OCI-LY1 (cell line): ENCODE data around the gene ZNF350.
"Not testable (repeated sequence)": the region's sequence is repeated elsewhere in the genome, so short reads cannot be mapped to it uniquely, and the experiment has no call there.

ENCODE experiments used
- H2AFZ ChIP-seq: fragments of 200-600 bp; sonication (generic), shearing (Covaris generic); 2 replicates; pipeline ENCODE4 v1.6.0; 2014; ENCODE audit warnings: antibody characterized with exemption, mild to moderate bottlenecking, low read length
- H3F3A ChIP-seq: fragments of 200-600 bp; sonication (generic), shearing (Covaris generic); 2 replicates; pipeline ENCODE4 v1.6.0; 2014; ENCODE audit warnings: mild to moderate bottlenecking, antibody characterized with exemption, low read length, moderate library complexity; ENCODE audit not compliant: insufficient read depth
- H3K27ac ChIP-seq: fragments of 200-600 bp; sonication (generic); 2 replicates; pipeline ENCODE4 v1.5.1; 2014; ENCODE audit warnings: low read length, mixed run types, mild to moderate bottlenecking, low read depth; ENCODE audit not compliant: poor library complexity, severe bottlenecking
- H3K27me3 ChIP-seq: fragments of 200-600 bp; sonication (generic); 2 replicates; pipeline ENCODE4 v1.6.0; 2014; ENCODE audit warnings: antibody characterized with exemption, mild to moderate bottlenecking, low read length, moderate library complexity; ENCODE audit not compliant: insufficient read depth
- H3K36me3 ChIP-seq: fragments of 200-600 bp; sonication (generic); 2 replicates; pipeline ENCODE4 v1.6.1; 2014; ENCODE audit warnings: mild to moderate bottlenecking, antibody characterized with exemption, low read length, moderate library complexity, mixed read lengths; ENCODE audit not compliant: insufficient read depth
- H3K4me1 ChIP-seq: fragments of 200-600 bp; sonication (generic); 2 replicates; pipeline ENCODE4 v1.5.1; 2014; ENCODE audit warnings: mild to moderate bottlenecking, low read length, moderate library complexity; ENCODE audit not compliant: insufficient read depth, severe bottlenecking
- H3K4me2 ChIP-seq: fragments of 200-600 bp; sonication (generic), shearing (Covaris generic); 2 replicates; pipeline ENCODE4 v1.6.1; 2014; ENCODE audit warnings: low read length
- H3K4me3 ChIP-seq: fragments of 200-600 bp; sonication (generic); 2 replicates; pipeline ENCODE4 v1.5.1; 2014; ENCODE audit warnings: low read length, low read depth, mild to moderate bottlenecking, mixed read lengths; ENCODE audit not compliant: poor library complexity, severe bottlenecking
- H3K79me2 ChIP-seq: fragments of 200-600 bp; shearing (Covaris generic); 2 replicates; pipeline ENCODE4 v1.6.1; 2016; ENCODE audit warnings: mixed run types, low read length, mixed read lengths; ENCODE audit not compliant: insufficient read depth
- H3K9ac ChIP-seq: fragments of 200-600 bp; sonication (generic), shearing (Covaris generic); 2 replicates; pipeline ENCODE4 v1.6.1; 2014; ENCODE audit warnings: mild to moderate bottlenecking, low read length, mixed read lengths
- H3K9me2 ChIP-seq: fragments of 200-600 bp; sonication (generic), shearing (Covaris generic); 2 replicates; pipeline ENCODE4 v1.6.1; 2014; ENCODE audit warnings: low read depth, mild to moderate bottlenecking, low read length, mixed read lengths
- H3K9me3 ChIP-seq: fragments of 200-600 bp; shearing (Covaris generic); 2 replicates; pipeline ENCODE4 v1.6.1; 2014; ENCODE audit warnings: low read length, mixed read lengths
- H4K20me1 ChIP-seq: fragments of 200-600 bp; sonication (generic), shearing (Covaris generic); 2 replicates; pipeline ENCODE4 v1.6.0; 2016; ENCODE audit warnings: mild to moderate bottlenecking, low read length; ENCODE audit not compliant: insufficient read depth
- EZH2 ChIP-seq: fragments of 200-600 bp; sonication (generic), shearing (Covaris generic); IDR thresholded peaks from 2 replicates; pipeline ENCODE4 v1.8.0; 2017; ENCODE audit warnings: borderline replicate concordance, mixed run types, mild to moderate bottlenecking, antibody characterized with exemption, low read length, moderate library complexity, mixed read lengths
- TF ChIP-seq, protein P1 (sequence below): fragments of 200-600 bp; sonication (generic), shearing (Covaris generic); IDR thresholded peaks from 2 replicates; pipeline ENCODE4 v1.5.1; 2017; ENCODE audit warnings: mild to moderate bottlenecking, antibody characterized with exemption, low read length, moderate library complexity, mixed read lengths

The ZNF350 gene

DNA sequence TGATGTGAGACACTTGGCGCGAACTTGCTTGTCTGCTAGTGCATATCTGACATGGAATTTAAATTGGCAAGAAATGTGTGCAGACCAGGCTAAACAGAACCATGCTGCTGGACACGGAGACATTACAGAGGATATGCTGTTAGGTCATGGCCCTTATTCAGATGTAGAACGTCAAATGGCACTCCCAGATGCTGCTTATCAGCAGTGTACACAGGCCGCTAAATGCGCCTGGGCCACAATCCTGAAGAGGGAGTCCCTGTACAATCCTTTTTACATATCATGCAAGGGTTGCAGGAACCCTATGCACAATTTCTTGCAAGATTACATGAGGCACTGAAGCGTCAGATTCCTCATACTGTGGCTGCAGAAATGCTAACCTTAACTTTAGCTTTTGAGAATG, 9.3 kb downstream of the ZNF350 start:
- H4K20me1 ChIP-seq, result no peaks in the 10 kb centered on the region
- H3K36me3 ChIP-seq, result no peaks in the 10 kb centered on the region
- no peaks in the 10 kb centered on the region for H3F3A ChIP-seq
- no peak overlapping the region for H2AFZ ChIP-seq
- H3K9me3 ChIP-seq, result peaks cover 14% of the 10 kb centered on the region
- H3K27me3 ChIP-seq, result no peaks in the 10 kb centered on the region
- H3K4me2 ChIP-seq, result no peak overlapping the region
- no peaks in the 10 kb centered on the region for H3K4me1 ChIP-seq
- H3K27ac ChIP-seq, result no peak overlapping the region
- H3K9ac ChIP-seq, result no peak overlapping the region
- no peaks in the 10 kb centered on the region for H3K9me2 ChIP-seq
- H3K4me3 ChIP-seq, result no peak overlapping the region
- no peaks in the 10 kb centered on the region for H3K79me2 ChIP-seq
- TF ChIP-seq, protein P1, sequence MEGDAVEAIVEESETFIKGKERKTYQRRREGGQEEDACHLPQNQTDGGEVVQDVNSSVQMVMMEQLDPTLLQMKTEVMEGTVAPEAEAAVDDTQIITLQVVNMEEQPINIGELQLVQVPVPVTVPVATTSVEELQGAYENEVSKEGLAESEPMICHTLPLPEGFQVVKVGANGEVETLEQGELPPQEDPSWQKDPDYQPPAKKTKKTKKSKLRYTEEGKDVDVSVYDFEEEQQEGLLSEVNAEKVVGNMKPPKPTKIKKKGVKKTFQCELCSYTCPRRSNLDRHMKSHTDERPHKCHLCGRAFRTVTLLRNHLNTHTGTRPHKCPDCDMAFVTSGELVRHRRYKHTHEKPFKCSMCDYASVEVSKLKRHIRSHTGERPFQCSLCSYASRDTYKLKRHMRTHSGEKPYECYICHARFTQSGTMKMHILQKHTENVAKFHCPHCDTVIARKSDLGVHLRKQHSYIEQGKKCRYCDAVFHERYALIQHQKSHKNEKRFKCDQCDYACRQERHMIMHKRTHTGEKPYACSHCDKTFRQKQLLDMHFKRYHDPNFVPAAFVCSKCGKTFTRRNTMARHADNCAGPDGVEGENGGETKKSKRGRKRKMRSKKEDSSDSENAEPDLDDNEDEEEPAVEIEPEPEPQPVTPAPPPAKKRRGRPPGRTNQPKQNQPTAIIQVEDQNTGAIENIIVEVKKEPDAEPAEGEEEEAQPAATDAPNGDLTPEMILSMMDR, result no peak
- TF ChIP-seq EZH2, result no peak

GRCh38 chr19:51976852-51977251, 9.8 kb downstream of the ZNF350 start:
- no peak overlapping the region for H3K4me2 ChIP-seq
- no peaks in the 10 kb centered on the region for H3F3A ChIP-seq
- H3K36me3 ChIP-seq, result no peaks in the 10 kb centered on the region
- H3K4me1 ChIP-seq, result no peaks in the 10 kb centered on the region
- no peak overlapping the region for H3K9ac ChIP-seq
- no peaks in the 10 kb centered on the region for H3K79me2 ChIP-seq
- no peaks in the 10 kb centered on the region for H3K9me2 ChIP-seq
- no peak overlapping the region for H3K4me3 ChIP-seq
- H4K20me1 ChIP-seq, result no peaks in the 10 kb centered on the region
- no peak overlapping the region for H2AFZ ChIP-seq
- no peaks in the 10 kb centered on the region for H3K27me3 ChIP-seq
- H3K27ac ChIP-seq, result no peak overlapping the region
- no peak for TF ChIP-seq EZH2
- TF ChIP-seq, protein P1, result no peak
- H3K9me3 ChIP-seq, result peaks cover 13% of the 10 kb centered on the region

DNA sequence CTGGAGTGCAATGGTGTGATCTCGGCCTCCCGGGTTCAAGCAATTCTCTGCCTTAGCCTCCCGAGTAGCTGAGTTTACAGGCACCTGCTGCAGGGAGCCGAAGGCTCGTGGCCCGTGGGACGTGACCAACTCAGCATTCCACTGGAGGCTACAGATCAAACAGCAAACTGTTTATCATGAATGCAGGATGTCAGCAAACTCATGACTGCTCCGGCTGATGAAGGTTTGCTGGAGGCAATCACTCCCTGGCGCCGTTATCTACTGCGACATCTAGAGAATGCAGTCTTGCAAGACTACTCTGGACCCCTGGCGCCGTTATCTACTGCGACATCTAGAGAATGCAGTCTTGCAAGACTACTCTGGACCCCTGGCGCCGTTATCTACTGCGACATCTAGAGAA, 10.9 kb downstream of the ZNF350 start:
- H4K20me1 ChIP-seq, H3K79me2 ChIP-seq, H2AFZ ChIP-seq, H3K9me2 ChIP-seq, H3F3A ChIP-seq, H3K27me3 ChIP-seq, H3K9ac ChIP-seq, H3K27ac ChIP-seq, H3K4me3 ChIP-seq, H3K4me1 ChIP-seq, H3K4me2 ChIP-seq, H3K36me3 ChIP-seq: not testable (repeated sequence)
- peaks cover 12% of the 10 kb centered on the region for H3K9me3 ChIP-seq

DNA sequence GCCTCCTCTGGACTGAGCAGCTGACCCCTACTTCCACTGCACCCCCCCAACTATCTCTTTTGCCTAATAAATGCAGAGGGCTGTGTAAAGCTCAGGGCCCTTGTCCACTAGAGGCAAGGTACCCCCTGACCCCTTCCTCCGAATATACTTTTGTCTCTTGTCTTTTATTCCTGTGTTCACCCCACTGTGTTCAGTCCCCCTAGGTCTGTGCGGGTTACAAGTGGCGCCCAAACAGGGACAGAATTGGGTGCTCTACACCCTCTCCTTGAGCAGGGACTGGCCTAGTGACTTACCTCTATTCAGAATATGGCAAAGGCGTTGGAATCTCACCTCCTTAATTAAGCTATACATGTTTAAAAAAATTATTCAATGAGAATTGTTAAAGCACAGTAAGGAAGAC, 15.0 kb downstream of the ZNF350 start:
- Histone ChIP-seq H3K9me2 (no peaks in the 10 kb centered on the region), H3K9me3 (peaks cover 22% of the 10 kb centered on the region)
- TF ChIP-seq, protein P1, result no peak
- no peak for TF ChIP-seq EZH2

More for the DNA sequence above, 15.0 kb downstream of the ZNF350 start:
- H3K36me3 ChIP-seq, result no peaks in the 10 kb centered on the region
- no peaks in the 10 kb centered on the region for H3K79me2 ChIP-seq
- no peak overlapping the region for H3K27ac ChIP-seq
- H3K9ac ChIP-seq, result no peak overlapping the region
- no peaks in the 10 kb centered on the region for H3K4me1 ChIP-seq
- no peaks in the 10 kb centered on the region for H4K20me1 ChIP-seq
- no peak overlapping the region for H2AFZ ChIP-seq
- no peaks in the 10 kb centered on the region for H3K27me3 ChIP-seq
- no peaks in the 10 kb centered on the region for H3F3A ChIP-seq
- no peak overlapping the region for H3K4me2 ChIP-seq
- H3K4me3 ChIP-seq, result no peak overlapping the region
